Left cardiac atrium (tissue), 2 donors: ENCODE results near the gene THRAP3. TPM values are rescaled to one million over a fixed set of nuclear protein-coding genes. Genes with fewer than 3 reads are reported as not detected.

Experiments used
- total RNA-seq, 2 donors: library from RNA; stranded (reverse); fragmentation: NEBNext Ultra II Directional; extraction: Animal tissue kit (Norgen Biotek cat#: 25700); gene quantifications; one replicate each; pipeline ENCODE4 v1.2.1, GENCODE V29; 2021
- donor health status: DM: no; HTN: yes; CAD: no; lungs with severe emphysema.
- donor health status: DM: yes; HTN: yes; CAD: no.

THRAP3 gene
- total RNA-seq, 2 donors from 2014 or later: 55.9 to 77.0 TPM

Other genes with a start within 250 kb of the THRAP3 start
- gene TEKT2, start 140.3 kb upstream of the THRAP3 start, total RNA-seq: under 1 TPM in 1 of 2 donors, not detected in 1; 0.27 TPM
- 10 to 100 TPM; 15.4 to 17.6 TPM for gene ADPRS, start 135.6 kb upstream of the THRAP3 start, total RNA-seq
- gene COL8A2, start 99.2 kb upstream of the THRAP3 start, total RNA-seq: 1 to 10 TPM; 3.8 to 4.2 TPM
- gene TRAPPC3, start 75.0 kb upstream of the THRAP3 start, total RNA-seq: 10 to 100 TPM; 53.3 to 64.2 TPM
- gene MAP7D1, start 68.3 kb upstream of the THRAP3 start, total RNA-seq: 100 to 1,000 TPM; 251 to 270 TPM
- gene SH3D21, start 81.9 kb downstream of the THRAP3 start, total RNA-seq: 1 to 10 TPM; 2.5 to 3.0 TPM
- 10 to 100 TPM; 15.6 to 16.7 TPM for gene EVA1B, start 99.2 kb downstream of the THRAP3 start, total RNA-seq
- 10 to 100 TPM; 69.2 to 77.8 TPM for gene STK40, start 161.5 kb downstream of the THRAP3 start, total RNA-seq
- gene LSM10, start 173.5 kb downstream of the THRAP3 start, total RNA-seq: 10 to 100 TPM; 59.2 to 63.9 TPM
- gene OSCP1, start 226.0 kb downstream of the THRAP3 start, total RNA-seq: 1 to 10 TPM; 5.9 to 6.4 TPM
- gene MRPS15, start 239.9 kb downstream of the THRAP3 start, total RNA-seq: 10 to 100 TPM; 88.0 to 88.4 TPM